Measurements from ENCODE around the gene FIBP.

DNA sequence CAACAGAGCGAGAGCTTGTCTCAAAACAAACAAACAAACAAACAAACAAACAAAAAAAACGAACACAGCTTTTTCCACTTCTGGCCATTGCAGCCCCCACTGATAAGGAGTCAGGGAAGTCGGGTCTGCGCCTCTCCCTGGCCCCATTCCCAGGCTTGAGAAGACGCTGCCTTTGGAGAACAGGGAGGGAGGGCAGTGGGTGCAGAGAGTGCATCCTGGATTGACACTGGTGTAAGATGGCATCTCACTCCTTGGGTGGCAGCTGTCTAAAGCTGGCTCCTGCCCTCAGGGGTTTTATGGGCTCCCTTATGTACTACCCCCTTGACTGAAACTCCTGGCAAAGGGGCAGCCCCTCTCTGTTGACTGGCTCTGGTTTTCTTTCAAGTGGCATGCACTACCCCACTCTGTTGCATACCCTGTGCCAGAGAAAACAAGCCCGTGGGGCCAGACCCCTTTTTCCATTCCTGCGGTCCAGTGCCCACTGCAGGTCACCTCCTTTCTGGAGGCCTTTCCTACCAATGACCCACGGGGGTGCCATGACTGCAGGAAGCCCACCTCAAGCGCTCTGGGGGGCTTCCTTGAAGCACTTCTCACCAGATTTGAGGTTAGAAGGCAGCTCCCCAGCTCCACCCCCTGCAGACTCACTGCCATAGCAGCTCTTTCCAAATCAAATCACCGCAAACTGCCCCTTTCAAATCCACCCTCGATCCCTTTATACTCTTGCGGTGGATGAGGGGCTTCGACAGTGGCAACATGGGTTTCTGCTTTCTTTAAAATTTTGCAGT lies 43.7 kb upstream of the FIBP start:
- no peak for TF ChIP-seq EZH2phosphoT487 (IDR thresholded peaks at IDR 0.05; ENCODE audit: insufficient read depth, low read depth)
- TF ChIP-seq EZH2 (IDR thresholded peaks at IDR 0.05; ENCODE audit: insufficient read depth, poor library complexity, severe bottlenecking), result no peak

All from GM23248 (cell line).